Activated gamma-delta T cell (primary cell): ENCODE data around the gene CHRNA9.
"Not testable (repeated sequence)": the region's sequence is repeated elsewhere in the genome, so short reads cannot be mapped to it uniquely, and the experiment has no call there.

Experiments used
- DNase-seq: peaks from one replicate; lab custom pipeline; 2025; lab: John Stamatoyannopoulos, UW
- total RNA-seq, 2 donors: gene quantifications; one replicate each; lab custom pipeline; 2026; lab: John Stamatoyannopoulos, UW

Gene CHRNA9, protein sequence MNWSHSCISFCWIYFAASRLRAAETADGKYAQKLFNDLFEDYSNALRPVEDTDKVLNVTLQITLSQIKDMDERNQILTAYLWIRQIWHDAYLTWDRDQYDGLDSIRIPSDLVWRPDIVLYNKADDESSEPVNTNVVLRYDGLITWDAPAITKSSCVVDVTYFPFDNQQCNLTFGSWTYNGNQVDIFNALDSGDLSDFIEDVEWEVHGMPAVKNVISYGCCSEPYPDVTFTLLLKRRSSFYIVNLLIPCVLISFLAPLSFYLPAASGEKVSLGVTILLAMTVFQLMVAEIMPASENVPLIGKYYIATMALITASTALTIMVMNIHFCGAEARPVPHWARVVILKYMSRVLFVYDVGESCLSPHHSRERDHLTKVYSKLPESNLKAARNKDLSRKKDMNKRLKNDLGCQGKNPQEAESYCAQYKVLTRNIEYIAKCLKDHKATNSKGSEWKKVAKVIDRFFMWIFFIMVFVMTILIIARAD
- total RNA-seq, result 0.13 to 0.15 reads per million in 2 donors

DNA sequence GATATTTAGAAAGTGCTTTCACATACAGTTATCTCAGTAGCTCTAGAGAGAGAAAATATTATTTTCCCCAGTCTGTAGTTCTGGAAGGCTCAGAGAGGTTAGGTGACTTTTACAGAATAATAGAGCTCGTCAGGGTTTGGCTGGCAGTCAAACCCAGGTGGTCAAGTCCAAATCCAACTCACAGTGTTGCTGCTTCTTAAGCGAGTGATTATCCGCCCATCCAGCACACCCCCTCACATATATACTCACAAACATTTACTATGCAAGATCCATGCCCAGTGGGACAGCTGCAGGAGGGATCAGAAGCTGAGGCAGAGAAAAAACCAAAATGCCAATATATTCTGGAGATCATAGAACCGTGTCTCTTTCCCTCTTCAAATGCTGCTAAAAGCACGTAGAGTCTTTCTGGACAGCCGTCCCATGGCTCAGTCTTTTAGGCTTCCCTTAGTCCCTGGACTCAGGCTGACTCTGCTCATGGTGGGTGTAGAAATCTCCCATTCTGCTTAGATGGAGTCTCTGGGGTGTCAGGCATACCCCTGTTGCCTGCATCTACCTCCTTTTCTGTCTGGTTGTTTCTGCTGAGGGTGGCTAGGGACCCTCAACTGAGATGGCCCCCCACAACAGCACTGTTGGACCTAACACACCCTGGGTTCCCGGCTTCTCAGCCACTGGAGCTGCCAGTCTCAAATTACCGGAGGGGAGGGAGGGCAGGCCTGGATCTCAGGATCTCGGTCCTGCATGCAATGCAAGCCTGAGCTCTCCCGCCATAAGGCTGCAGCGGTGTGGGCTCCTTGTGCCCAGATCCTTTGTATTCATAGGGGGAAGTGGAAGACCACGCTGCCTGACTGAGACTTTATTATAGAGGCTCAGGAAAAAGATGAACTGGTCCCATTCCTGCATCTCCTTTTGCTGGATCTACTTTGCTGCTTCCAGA lies at the start of gene CHRNA9:
CHRNA9 (plus strand) TSS at position 743 of the 934 bp plus-strand sequence; CDS start at position 878, 135 bp downstream.
- DNase-seq, result no peak

GRCh38 chr4:40285692-40286091 lies 49.4 kb upstream of the CHRNA9 start:
- DNase-seq, result no peak

DNA sequence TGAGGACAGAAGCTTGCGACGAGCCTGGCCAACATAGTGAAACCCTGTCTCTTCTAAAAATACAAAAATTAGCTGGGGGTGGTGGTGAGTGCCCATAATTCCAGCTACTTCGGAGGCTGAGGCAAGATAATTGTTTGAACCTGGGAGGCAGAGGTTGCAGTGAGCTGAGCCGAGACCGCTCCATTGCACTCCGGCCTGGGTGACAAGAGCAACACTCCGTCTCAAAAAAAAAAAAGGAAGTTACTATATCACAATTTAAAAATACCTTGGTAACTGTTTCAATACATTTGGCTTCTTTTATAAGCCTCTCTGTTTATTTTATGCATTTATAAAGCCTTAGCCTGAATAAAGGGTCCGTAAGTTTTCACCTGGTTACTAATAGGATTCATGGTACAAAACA lies 46.6 kb upstream of the CHRNA9 start:
- DNase-seq, result no peak

DNA sequence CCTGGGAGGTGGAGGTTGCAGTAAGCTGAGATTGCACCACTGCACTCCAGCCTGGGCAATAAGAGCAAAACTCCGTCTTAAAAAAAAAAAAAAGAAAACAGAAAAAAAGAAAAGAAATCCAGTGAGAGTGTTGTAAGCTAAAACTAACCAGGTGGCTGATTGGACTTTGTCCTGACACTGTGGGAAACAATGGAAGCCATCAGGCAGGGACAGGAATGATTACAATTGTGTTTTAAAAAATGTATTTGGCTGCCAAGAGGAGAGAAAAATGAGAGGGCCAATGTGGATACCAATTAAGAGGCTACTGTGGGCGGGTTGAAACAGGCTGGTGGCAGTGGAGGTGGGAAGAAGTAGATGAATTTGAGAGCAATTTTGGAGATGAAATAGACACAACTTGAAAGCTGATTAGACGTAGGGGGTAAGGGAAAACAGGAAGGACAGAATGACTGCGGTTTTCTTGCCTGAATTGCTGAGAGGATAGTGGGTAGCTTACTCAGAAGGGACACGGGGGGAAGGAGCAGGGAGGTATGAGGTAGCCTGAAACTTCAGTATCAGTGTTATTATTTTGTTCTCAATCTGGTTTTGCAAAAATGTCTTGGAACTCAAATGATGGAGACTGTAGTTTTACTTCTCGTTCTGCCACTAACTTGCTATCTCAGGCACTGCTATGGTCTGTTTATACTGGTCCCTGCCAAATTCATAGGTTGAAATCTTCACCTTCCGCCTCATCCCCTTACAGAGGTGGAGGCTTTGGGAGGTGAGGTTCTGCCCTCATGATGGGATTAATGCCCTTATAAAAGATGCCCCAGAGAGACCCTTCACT lies 45.6 kb upstream of the CHRNA9 start:
- DNase-seq, result no peak

DNA sequence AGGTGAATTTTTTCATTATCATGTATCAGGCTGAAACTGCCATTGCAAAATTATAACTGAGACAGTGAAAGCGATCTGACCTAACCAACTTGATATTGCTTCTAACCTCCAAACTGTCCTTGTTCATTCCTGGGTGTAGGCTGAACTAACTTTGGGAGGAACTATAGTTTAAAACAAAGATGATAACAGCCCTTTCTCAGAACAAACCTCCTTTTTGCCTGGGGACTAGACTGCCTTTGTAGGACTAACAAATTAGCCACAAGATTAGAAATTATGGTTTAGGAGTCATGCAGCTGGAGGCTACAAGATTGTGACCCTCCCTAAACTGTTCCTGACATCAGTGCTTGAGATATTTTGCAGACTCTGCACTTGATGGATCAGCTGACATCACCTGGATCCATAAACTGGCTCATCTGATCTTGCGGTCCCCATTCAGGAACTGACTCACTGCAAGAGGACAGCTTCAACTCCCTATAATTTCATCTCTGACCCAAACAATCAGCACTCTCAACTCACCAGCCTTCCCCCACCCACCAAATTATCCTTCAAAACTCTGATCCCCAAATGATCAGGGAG lies 44.4 kb upstream of the CHRNA9 start:
- not testable (repeated sequence) for DNase-seq

GRCh38 chr4:40292313-40292759 lies 42.8 kb upstream of the CHRNA9 start:
- no peak for DNase-seq

- no peak for DNase-seq
Observed at GRCh38 chr4:40294339-40294738, 40.8 kb upstream of the CHRNA9 start.

DNA sequence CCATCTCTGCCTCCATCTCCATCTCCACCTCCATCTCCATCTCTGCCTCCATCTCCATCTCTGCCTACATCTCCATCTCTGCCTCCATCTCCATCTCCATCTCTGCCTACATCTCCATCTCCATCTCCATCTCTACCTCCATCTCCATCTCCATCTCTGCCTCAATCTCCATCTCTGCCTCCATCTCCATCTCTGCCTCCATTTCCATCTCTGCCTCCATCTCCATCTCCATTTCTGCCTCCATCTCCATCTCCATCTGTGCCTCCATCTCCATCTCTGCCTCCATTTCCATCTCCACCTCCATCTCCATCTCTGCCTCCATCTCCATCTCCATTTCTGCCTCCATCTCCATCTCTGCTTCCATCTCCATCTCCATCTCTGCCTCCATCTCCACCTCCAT lies 40.1 kb upstream of the CHRNA9 start:
- DNase-seq, result not testable (repeated sequence)

- no peak for DNase-seq
Observed at GRCh38 chr4:40295572-40295971, 39.6 kb upstream of the CHRNA9 start.

DNA sequence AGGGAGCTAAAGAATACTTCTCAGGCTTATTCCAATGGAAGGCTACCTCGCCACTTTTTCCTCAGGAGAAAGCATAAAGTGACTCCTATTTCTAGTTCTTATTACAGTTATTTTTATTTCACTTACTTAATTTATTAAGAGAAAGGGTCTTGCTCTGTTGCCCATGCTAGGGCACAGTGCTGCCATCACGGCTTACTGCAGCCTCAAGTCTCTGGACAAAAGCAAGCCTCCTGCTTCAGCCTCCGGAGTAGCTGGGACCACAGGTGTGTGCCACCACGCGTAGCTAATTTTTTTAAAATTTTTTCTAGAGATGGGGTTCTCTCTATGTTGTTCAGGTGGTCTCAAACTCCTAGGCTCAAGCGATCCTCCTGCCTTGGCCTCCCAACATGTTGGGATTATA lies 36.0 kb upstream of the CHRNA9 start:
- no peak for DNase-seq

DNA sequence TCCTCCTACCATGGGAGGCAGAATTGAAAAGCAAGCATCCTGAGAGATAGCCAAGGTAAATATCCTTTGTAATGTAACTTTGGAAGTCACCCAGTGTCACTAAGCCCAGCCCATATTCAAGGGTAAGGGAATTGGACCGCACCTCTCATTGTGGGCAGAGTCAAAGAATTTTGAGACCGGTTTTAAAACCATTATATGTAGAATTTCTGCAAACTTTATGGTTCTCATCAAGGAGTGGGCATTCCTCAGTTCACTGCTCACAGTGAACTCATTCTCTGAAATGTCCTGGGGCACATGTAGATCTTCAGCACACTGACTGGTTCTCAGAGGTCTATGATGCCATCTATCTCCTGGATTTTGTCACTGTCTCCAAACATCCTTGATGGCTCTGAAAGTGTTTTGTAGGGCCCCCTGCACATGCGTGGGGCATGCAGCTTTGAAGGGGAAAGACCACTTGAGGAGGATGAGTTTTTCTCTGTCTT lies 35.3 kb upstream of the CHRNA9 start:
- no peak for DNase-seq

DNA sequence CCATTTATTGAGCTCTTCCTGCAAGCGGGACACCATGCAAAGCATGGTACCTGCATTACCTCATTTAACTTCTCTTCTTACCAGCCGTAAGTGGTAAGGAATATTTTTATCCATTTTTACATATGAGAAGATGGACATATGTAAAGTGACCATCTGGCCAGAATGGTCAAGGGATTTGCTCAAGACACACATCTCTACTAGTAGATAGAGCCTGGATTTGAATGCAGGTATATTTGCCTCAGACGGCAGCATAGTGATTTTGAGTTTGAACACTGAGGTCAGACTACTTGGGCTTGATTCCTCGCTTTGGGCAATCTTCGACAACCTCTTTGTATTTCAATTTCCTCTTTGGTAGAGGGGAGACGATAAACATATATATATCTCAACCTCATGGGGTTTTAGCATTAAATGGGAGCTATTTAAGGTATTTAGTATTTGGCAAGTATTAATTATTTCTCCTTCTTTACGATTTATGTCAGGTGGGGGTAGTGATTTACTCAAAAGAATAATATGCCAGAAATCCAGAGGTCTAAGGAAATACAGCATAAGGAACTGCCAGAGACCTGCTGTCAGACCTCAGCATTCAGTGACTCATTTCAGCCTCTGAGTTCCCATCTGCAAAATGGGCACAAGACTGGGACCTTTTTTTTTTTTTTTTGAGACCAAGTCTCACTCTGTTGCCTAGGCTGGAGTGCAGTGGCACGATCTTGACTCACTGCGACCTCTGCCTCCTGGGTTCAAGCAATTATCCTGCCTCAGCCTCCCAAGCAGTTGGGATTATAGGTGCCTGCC lies 34.6 kb upstream of the CHRNA9 start:
- DNase-seq, result no peak

DNA sequence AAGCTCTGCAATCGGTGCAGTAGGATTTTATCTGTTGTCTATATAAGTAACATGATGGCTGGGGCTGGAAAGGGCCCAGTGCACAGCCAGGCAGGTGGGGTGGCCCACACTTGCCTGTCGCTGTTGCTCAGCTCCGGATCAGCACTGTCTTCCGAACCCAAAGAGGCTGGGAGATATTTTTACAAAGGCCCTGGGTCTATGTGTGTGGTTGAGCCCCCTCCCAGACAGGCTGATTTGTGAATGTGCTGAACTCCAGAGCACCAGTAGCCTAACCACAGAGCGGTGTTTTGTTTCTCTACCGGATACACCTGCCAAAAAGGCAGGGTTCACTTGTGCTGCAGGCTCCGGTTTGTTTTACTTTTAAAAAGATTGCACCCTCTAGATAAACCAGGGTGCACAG lies 33.5 kb upstream of the CHRNA9 start:
- DNase-seq, result no peak

DNA sequence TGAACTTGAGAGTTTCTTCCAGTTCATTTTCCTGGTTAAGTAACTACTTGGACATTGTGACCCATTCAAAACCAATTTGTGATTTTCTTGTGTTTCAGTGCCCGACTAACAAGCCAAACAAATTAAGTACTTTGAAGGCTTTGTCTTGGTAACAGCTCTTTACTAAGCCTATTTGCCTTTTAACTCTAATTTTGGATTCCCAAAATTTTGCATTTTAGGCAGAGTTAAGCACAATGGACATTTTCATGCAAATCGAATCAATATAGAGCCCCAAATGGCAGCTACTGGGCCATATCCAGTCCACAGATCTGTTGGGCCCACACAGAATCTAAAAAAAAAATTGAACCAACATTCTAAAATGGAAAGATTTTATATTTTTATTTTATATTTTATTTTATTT lies 31.4 kb upstream of the CHRNA9 start:
- DNase-seq, result no peak

- DNase-seq, result no peak
Observed at GRCh38 chr4:40305328-40306170, 29.6 kb upstream of the CHRNA9 start.

- DNase-seq, result no peak
Observed at GRCh38 chr4:40306226-40306625, 28.9 kb upstream of the CHRNA9 start.

DNA sequence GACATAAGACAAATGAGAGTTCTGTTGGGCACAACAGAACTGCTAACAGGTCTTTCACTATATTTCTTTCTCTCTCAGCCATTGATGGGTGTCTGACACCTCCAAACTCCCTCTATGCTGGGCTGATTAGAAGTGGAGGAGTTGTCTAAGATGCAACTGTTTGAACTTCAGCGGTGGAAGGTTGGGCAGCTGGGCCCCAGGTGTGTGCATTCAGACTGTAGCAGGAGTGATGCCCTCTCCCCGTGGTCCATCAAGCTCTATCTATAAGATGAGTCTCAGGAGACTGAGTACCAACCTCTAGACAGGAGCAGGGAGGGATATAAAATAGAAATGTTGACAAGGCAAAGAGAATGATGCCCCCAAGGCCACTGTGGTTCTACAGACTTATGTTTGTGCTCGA lies 28.2 kb upstream of the CHRNA9 start:
- DNase-seq, result no peak

GRCh38 chr4:40307627-40308497 lies 27.3 kb upstream of the CHRNA9 start:
- no peak for DNase-seq
